ENCODE data around the gene SLC15A1. TPM values are rescaled to one million over a fixed set of nuclear protein-coding genes. Genes with fewer than 3 reads are reported as not detected.

SLC15A1 gene
- total and polyA plus RNA-seq, 10 donors = 0.03 TPM; not detected in 8

- H3K9me3 ChIP-seq = no peaks in the 10 kb centered on the region
- WGBS, 5 donors = 51 to 60% (median 52%) methylated on average over 3 of the region's 3 CpGs
- no peak overlapping the region for H3K4me3 ChIP-seq
- H3K36me3 ChIP-seq = no peaks in the 10 kb centered on the region
- no peaks in the 10 kb centered on the region for H3K27me3 ChIP-seq (replicated peaks in 1 of 7)
- DNase-seq = no peak
- TF ChIP-seq POLR2AphosphoS5 (IDR thresholded peaks at IDR 0.05) = no peak
- TF ChIP-seq POLR2A (IDR thresholded peaks at IDR 0.05) = no peak
- TF ChIP-seq, protein P1, sequence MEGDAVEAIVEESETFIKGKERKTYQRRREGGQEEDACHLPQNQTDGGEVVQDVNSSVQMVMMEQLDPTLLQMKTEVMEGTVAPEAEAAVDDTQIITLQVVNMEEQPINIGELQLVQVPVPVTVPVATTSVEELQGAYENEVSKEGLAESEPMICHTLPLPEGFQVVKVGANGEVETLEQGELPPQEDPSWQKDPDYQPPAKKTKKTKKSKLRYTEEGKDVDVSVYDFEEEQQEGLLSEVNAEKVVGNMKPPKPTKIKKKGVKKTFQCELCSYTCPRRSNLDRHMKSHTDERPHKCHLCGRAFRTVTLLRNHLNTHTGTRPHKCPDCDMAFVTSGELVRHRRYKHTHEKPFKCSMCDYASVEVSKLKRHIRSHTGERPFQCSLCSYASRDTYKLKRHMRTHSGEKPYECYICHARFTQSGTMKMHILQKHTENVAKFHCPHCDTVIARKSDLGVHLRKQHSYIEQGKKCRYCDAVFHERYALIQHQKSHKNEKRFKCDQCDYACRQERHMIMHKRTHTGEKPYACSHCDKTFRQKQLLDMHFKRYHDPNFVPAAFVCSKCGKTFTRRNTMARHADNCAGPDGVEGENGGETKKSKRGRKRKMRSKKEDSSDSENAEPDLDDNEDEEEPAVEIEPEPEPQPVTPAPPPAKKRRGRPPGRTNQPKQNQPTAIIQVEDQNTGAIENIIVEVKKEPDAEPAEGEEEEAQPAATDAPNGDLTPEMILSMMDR (IDR thresholded peaks at IDR 0.05 in 8 of 11, conservative IDR thresholded peaks at IDR 0.05 in 3 of 11) = no peak
- no peaks in the 10 kb centered on the region for H3K4me1 ChIP-seq
- intact Hi-C loops (cut with DNase I; ENCODE audit: low total_unique reads) = no loop called here
- H3K27ac ChIP-seq = no peak overlapping the region
These were observed 87.4 kb downstream of the SLC15A1 start for GRCh38 chr13:98664924-98665637.

- H3K36me3 ChIP-seq = no peaks in the 10 kb centered on the region
- H3K9me3 ChIP-seq = no peaks in the 10 kb centered on the region
- H3K4me1 ChIP-seq = no peaks in the 10 kb centered on the region
- H3K4me3 ChIP-seq = no peak overlapping the region
- no peak for TF ChIP-seq POLR2AphosphoS5 (IDR thresholded peaks at IDR 0.05)
- TF ChIP-seq POLR2A (IDR thresholded peaks at IDR 0.05) = no peak
- TF ChIP-seq, protein P1 (IDR thresholded peaks at IDR 0.05 in 8 of 11, conservative IDR thresholded peaks at IDR 0.05 in 3 of 11) = no peak
- WGBS, 5 donors = 81 to 97% (median 91%) methylated on average over 1 of the region's 1 CpG
- H3K27ac ChIP-seq = no peak overlapping the region
- intact Hi-C loops (cut with DNase I; ENCODE audit: low total_unique reads) = no loop called here
- DNase-seq = no peak
- H3K27me3 ChIP-seq (replicated peaks in 1 of 7) = no peaks in the 10 kb centered on the region
These were observed 88.0 kb downstream of the SLC15A1 start for GRCh38 chr13:98664510-98664909.

- no peaks in the 10 kb centered on the region for H3K4me1 ChIP-seq
- intact Hi-C loops (cut with DNase I; ENCODE audit: low total_unique reads) = no loop called here
- H3K27me3 ChIP-seq (replicated peaks in 1 of 7) = no peaks in the 10 kb centered on the region
- H3K4me3 ChIP-seq = no peak overlapping the region
- H3K27ac ChIP-seq = no peak overlapping the region
- 70 to 78% (median 72%) methylated on average over 11 of the region's 11 CpGs for WGBS, 5 donors
- no peaks in the 10 kb centered on the region for H3K36me3 ChIP-seq
- H3K9me3 ChIP-seq = no peaks in the 10 kb centered on the region
- TF ChIP-seq POLR2AphosphoS5 (IDR thresholded peaks at IDR 0.05) = no peak
- TF ChIP-seq, protein P1 (IDR thresholded peaks at IDR 0.05 in 8 of 11, conservative IDR thresholded peaks at IDR 0.05 in 3 of 11) = no peak
- no peak for TF ChIP-seq POLR2A (IDR thresholded peaks at IDR 0.05)
- no peak for DNase-seq
These were observed 88.4 kb downstream of the SLC15A1 start for GRCh38 chr13:98664047-98664446.

DNA sequence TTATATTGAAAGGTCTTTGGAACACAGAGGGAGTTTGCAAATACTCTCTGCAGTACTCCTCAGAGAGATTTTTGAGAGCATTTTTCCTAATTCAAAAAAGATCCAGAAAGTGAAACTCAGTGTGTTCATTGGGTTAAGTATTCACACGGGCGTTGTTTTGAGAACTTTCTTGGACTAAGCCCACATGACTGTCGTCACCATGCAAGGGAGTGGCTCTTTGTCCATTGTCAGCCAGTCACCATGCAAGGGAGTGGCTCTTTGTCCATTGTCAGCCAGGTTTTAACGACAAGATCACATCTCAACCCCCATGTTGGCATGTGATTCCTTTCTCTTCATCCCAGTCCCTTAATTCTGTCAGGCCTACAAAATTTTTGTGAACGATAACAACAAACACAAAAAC, 94.3 kb downstream of the SLC15A1 start:
- DNase-seq = no peak
- no peaks in the 10 kb centered on the region for H3K27me3 ChIP-seq (replicated peaks in 1 of 7)
- H3K9me3 ChIP-seq = no peaks in the 10 kb centered on the region
- H3K27ac ChIP-seq = no peak overlapping the region
- no peak overlapping the region for H3K4me3 ChIP-seq
- TF ChIP-seq, protein P1 (IDR thresholded peaks at IDR 0.05 in 8 of 11, conservative IDR thresholded peaks at IDR 0.05 in 3 of 11) = no peak
- no peak for TF ChIP-seq POLR2A (IDR thresholded peaks at IDR 0.05)
- no peak for TF ChIP-seq POLR2AphosphoS5 (IDR thresholded peaks at IDR 0.05)
- no peaks in the 10 kb centered on the region for H3K36me3 ChIP-seq
- intact Hi-C loops (cut with DNase I; ENCODE audit: low total_unique reads) = no loop called here
- 66 to 87% (median 76%) methylated on average over 5 of the region's 5 CpGs for WGBS, 5 donors
- peaks cover 0 to 5% (median 2%) of the 10 kb centered on the region in 6 donors for H3K4me1 ChIP-seq
